HG03520 (cell line): ENCODE results near the gene RAB11A.
"Not testable (repeated sequence)": the region's sequence is repeated elsewhere in the genome, so short reads cannot be mapped to it uniquely, and the experiment has no call there.

Experiments used
- ATAC-seq: cut with Tn5 transposase; IDR thresholded peaks from one replicate; pipeline ENCODE4 v1.9.1; 2021; ENCODE audit warnings: mild to moderate bottlenecking, moderate library complexity; ENCODE audit not compliant: unreplicated experiment

RAB11A gene

DNA sequence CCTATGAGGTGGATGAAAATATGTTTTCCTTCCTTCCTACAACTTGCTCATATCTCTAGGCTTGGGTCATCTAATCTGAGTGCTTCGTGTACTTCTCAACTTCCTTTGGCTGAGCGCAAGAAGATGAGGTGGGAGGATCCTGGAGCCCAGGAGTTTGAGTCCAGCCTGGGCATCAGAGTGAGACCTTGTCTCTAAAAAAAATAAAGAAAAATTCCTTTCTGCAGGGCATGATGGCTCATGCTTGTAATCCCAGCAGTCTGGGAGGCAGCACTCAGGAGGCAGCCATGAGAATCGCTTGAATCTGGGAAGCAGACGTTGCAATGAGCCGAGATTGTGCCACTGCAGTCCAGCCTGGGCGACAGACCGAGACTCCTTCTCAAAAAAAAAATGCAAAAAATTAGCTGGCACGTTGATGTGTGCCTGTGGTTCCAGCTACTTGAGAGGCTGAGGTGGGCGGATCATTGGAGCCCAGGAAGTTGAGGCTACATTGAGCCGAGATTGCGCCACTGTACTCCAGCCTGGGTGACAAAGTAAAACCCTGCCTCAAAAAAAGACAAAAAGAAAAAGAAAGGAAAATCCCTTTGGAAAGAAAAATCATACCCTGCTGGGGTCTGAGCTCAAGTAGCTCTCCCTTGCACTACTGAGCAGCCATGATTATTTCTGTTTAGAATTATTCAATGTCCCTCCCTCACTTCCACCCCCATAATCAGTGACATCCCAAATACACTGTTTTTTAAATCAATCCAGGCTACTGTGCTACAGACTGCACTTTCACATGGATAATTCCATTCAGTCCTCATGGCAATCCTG, 28.0 kb upstream of the RAB11A start:
- no peak for ATAC-seq

DNA sequence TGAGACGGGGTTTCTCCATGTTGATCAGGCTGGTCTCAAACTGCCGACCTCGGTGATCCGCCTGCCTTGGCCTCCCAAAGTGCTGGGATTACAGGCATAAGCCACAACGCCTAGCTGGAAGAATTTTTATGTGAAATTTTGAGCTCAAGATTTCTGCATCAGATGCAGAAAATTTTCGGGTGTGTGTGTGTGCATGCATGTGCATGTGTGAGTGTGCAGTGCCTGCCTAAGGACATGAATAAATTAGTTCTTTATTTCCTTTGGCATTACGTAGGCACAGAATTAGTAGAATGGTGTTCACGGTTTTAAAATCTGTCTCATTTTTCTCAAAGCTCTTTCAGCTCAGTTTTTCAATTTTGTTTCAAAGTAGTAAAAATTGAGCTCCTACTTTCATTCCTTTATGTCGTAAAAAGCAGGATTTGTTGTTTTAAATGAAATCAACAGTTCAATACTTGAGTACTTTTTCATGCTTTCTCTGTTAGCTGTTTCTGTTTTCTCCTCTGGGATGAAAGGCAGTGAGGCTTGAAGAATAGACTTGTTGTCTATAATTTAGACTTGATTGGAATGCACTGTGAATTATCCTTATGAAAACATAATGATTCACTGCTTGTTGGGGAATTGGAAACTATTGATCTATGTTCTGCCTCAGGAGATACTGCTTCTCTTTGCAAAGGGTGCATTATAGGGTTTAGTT, 23.3 kb upstream of the RAB11A start:
- no peak for ATAC-seq

DNA sequence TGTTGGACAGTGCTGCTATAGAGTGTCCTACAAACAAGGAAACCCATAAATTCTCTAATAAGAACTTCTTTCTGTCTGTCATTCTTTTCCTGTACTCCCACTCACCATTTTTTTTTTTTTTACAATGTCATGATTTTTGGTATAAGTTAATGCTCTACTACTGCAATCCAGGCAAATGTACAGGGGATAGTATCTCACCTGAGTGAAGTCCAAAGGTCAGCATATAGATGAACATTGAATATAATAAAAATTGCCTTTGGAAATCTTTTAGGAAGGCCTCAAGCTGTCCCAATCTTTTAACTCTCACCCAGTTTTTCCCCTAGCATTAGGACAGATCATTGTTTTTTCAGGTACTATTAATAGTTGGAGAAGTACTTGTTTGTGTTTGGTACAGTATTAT, 21.3 kb upstream of the RAB11A start:
- ATAC-seq, result no peak

DNA sequence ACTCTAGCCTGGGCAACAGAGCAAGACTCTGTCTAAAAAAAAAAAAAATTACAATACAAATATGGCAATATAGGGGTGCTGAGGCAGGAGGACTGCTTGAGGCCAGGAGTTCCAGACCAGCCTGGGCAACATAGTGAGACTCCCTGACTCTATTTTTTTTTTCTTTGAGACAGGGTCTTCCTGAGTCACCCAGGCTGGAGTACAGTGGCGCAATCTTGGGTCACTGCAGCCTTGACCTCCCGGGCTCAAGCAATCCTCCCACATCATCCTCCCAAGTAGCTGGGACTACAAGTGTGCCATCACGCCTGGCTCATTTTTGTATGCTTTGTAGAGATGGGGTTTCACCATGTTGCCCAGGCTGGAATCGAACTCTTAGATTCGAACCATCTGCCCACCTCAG, 17.3 kb upstream of the RAB11A start:
- no peak for ATAC-seq

DNA sequence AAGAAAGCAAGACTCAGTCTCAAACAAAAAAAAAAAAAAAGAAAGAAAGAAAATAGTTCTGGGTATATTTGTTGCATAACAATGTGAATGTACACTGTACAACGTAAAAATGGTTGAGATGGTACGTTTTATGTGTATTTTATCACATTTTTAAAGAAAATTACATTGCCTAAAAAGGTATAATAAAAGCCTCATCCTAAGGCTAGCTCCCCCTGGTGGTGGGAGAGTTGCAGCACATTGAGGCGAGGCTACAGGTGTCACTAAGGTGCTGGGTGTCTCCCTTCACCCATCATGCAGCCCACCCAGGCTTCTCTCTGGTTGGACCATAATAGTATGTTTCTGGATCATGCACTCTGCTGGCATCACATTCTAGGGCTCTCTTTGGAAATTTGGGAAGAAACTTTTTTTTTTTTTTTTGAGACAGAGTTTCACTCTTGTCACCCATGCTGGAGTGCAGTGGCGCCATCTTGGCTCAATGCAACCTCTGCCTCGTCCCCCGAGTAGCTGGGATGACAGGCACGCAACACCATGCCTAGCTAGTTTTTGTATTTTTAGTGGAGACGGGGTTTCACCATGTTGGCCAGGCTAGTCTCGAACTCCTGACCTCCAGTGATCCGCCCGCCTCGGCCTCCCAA, 12.4 kb upstream of the RAB11A start:
- no peak for ATAC-seq

DNA sequence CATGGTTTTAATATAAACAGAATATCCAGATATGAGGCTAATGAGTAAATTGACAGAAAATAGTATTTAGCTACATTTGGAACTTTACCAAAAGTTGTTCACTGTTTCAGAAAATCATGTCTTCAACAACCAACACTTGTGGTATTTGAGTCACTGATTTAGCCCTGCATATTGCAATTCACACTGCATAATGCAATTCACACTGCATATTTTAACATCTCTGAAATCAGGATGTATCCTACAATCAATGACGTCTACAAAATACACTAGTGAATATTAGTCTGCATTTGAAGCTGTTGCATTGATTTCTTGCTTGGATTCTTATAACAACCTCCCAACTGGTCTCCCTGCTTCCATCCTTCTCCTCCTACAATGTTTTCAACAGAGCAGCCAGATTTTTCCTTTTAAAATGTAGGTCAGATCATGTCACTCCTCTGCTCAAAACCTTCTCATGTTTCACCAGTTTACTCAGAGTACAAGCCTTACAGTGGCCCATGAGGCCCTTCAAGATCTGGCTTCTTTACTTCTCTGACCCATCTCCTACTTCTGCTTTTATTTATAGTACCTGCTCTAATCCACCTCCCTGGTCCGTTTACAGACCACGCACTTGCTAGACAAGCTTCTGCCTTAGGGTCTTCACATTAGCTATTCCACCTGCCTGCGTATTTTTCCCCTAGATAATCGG, 11.4 kb upstream of the RAB11A start:
- no peak for ATAC-seq

DNA sequence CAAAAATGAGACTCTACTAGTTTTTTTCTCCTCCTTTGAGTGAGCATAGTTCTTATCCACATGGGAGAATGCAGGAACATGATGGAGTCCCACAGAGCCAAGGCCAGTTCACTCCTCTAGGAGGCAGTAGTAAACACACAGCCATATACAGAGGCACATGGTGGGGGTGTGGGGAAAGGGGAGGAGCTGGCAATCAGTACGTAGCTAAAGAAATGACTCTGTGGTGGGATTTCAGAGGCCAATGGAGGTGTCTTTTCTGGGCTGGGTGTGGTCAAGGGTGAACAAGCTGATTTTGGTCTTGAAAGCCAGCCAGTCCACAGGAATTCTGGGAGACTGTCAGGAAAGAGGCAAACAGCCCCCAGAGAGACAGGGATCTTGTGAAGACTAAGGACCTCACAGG, 6.6 kb upstream of the RAB11A start:
- peak; percentile 48 for ATAC-seq

DNA sequence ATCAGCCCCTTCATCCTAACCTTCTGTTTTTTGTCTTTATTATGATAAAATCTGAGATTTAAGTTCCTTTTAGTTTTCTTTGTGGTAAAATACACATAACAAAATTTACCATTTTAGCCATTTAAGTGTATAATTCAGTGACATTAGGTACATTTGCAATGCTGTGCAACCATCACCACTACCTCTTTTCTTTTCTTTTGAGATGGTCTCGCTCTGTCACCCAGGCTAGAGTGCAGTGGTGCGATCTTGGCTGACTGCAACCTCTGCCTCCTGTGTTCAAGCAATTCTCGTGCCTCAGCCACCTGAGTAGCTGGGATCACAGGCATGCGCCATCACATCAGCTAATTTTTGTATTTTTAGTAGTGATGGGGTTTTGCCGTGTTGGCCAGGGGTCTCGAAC, 6.2 kb upstream of the RAB11A start:
- no peak for ATAC-seq

DNA sequence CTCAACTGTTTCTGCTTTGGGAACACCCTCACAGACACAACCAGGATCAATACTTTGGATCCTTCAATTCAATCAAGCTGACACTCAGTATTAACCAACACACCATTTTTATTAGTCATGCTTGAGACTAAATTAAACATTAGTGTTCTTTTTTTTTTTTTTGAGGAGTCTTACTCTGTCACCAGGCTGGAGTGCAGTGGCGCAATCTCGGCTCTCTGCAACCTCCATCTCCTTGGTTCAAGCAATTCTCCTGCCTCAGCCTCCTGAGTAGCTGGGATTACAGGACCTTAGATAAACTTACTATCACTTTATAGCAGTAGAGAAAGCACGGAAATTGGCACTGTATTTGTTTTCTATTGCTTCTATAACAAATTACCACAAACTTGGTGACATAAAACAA, 2.0 kb upstream of the RAB11A start:
- ATAC-seq, result no peak

DNA sequence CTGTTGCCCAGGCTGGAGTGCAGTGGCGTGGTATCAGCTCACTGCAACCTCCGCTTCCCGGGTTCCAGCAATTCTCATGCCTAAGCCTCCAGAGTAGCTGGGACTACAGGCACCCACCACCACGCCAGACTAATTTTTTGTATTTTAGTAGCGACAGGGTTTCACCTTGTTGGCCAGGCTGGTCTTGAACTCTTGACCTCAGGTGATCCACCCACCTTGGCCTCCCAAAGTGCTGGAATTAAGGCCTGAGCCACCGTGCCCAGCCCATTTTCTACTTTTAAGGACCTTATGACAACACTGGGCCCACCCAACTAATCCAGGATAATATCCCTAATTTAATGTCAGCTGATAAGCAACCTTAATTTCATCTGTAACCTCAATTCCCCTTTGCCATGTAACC, 1.4 kb upstream of the RAB11A start:
- ATAC-seq, result not testable (repeated sequence)

DNA sequence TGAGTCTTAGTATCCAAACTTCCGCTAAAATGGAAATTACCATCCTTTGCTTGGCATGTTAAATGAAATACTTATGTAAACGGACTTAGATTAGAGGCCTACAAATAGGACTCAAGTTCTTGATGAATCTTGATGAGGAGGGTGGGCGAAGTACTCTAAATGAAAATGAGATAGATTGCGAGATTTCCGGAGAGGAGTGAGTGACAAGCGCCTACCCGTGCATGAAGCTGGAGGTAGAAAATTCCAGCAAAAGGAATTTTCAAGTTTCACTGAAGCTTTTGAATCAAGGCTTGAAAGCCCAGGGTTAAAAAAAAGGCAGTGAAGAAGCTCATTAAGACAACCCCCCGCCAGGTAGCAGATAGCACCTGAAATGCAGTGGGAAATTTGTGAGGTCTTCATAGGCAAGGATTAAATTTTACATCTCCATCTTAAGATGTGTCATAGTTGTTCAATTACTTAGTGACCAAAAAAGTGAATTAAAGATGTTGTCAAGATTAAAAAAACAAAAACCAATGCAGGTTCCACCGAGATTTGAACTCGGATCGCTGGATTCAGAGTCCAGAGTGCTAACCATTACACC, 655 bp upstream of the RAB11A start:
- no peak for ATAC-seq

DNA sequence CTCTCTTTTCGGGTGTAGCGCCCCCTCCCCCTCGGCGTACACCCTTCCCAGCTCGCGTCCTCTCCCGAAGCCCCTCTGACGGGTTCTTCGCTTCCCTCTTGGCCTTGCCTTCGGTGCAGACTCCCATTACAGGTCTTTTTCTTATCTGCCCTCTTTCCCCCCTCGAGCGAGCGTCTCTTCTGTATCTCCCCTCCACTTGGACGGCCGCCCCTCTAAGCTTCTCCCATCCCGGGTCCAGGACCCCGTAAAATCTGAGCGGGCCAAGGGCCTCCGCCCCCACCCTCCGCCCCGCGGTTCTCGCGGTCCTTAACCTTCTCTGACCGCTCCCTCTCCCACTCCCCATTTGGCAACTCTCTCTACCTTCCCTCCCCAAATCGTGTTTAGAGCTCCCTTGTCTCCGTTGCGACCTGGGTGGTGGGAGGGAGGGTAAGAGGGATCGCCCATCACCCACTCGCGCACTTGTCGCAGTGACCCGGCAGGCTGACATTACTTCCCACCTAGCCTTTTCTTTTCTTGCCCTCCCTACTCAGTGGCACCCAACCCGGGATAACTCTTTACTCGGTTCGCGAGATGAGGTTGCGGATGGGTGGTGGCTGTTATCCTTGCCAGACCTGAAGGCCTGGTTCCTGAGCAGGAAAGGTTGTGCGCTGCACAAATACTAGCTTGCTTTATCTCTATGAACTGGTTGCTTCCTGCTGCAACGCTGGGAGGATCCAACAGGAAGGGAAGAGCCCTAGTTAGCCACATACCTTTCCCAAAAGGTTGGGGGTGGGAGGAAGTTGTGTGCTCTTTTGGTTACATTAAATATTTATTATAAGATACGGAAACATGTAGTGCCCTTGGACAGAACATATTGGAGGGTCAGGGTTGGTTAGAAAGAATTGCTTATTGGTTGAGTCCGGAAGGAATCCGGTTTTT, 922 bp downstream of the RAB11A start:
- ATAC-seq, result no peak

DNA sequence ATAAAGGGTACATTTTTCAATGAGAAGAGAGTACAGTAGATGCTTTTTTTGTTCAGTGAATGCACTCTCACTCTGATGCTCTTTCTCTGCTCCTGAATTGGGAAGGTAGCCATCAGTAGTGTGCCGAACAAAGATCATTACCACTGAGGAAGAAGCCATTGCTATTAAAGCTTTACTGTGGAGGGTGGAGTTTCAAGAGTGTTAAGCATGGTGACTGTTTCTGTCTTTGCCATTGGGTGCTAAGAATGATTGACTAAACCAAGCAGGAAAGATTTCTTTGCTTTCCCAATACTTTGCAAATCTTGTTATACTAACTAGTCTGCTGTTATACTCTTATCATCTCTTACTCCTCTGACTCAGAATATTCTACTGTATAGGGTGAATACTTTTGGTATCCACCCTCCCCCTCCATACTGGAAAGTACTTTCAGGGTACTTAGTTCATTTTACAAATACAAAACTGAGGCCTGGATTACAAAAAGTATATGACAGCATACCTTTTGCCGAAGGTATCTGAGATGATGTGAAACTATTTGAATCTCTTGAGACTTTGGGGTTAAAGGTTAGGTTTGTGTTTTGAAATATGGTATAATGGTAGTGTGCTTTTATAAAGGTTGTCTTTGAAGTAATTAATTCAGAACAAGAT, 1.7 kb downstream of the RAB11A start:
- ATAC-seq, result no peak

DNA sequence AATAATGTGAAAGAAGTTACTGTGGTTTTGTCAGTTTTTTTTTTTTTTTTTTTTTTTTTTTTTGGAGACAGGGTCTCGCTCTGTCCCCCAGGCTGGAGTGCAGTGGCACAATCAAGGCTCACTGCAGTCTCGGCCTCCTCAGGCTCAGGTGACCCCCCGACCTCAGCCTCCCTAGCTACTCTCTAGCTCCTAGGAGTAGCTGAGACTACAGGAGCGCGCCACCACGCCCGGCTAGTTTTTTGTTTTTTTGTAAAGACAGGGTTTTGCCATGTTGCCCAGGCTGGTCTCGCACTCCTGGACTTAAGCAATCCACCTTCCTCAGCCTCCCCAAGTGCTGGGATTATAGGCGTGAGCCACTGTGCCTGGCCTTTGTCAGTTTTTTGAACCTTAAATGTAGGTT, 2.6 kb downstream of the RAB11A start:
- ATAC-seq, result not testable (repeated sequence)

DNA sequence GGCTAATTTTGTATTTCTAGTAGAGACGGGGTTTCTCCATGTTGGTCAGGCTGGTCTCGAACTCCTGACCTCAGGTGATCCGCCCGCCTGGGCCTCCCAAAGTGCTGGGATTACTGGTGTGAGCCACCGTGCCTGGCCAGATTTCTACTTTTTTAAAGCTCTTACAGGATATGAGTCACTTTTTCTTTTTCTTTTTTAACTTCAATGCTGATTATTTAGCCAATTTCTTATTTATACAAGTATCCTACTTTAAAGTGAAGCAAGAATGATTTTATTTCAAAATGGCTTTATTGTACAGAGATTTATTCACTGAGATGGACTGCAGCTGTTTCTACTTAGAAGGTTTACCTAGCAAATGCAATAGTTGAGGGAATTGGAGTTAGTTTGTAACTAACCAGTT, 3.3 kb downstream of the RAB11A start:
- ATAC-seq, result not testable (repeated sequence)

DNA sequence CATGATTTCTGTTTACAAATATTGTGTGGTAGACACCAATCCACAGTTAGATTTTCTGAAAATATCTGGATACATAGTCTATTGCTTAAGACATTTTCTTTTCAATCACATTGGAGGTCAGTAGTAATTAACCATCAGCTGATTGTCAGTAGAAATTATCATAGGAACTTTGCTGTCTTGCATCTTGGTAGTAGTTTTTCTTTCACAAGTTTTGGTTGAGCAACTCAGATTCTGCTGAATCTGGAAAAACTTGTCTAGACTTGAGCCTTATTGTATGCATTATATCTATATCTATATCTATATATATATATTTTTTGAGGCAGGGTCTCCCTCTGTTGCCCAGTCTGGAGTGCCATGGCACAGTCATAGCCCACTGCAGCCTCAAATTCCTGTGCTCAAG, 4.0 kb downstream of the RAB11A start:
- no peak for ATAC-seq

DNA sequence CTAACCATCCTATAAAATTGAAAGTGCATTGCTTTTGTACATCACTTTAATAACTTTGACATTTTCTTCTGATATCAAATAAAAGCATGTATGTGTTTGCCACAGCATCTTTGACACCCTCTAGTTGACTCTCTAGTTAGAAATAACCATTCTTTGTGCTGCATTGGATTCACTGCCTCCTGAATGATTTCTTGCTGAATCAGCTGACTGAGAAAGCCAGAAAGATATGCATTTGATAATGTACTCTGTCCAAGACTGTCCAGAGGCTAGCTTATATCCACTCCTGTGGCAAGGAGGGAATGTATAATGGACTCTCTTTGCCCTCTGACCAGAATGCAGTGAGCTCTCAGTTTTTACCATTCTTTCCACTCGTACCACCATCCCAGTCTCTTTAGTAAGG, 6.2 kb downstream of the RAB11A start:
- no peak for ATAC-seq

DNA sequence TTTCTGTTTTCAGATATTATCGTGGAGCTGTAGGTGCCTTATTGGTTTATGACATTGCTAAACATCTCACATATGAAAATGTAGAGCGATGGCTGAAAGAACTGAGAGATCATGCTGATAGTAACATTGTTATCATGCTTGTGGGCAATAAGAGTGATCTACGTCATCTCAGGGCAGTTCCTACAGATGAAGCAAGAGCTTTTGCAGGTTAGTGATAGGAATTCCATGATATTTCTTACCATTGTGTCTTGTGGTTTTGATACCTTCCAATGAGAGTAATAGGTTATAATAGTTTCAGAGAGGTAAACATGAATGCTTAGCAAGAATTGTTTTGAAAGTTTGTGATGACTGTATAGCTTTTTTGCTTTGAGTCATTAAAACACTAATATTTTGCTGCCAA, 8.5 kb downstream of the RAB11A start:
- no peak for ATAC-seq

DNA sequence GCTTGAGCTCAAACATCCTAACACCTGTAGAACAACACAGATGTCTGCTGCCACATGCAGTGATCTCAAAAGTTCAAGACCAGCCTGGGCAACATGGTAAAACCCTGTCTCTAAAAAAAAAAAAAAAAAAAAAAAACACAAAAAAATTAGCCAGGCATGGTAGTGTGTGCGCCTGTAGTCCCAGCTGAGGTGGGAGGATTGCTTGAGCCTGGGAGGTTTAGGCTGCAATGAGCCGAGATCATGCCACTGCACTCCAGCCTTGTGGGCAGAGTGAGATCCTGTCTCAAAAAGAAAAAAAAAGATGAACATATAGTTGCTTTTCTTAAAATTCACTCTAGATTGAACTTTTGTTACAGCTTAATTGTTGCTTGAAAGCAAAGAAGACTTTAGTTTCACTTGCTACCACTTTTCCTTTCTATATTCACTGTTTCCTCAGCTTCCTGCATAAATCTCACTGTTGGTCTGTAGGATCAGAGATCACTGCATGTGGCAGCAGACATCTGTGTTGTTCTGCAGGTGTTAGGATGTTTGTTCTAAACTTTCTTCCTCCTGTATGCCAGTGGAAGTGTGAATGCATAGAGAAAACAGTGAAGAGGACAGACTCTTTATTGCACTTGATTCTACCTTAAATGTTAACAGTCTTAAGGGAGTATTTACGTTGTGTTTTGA, 12.6 kb downstream of the RAB11A start:
- ATAC-seq, result no peak
